Stomach (tissue), 9 donors: ENCODE measurements around the gene ZCCHC7. TPM values are rescaled to one million over a fixed set of nuclear protein-coding genes. Genes with fewer than 3 reads are reported as not detected.
"Not testable (repeated sequence)": the region's sequence is repeated elsewhere in the genome, so short reads cannot be mapped to it uniquely, and the experiment has no call there.

ENCODE experiments used
- DNase-seq, 2 donors: peaks; one replicate each; pipeline versions ENCODE4 v3.0.0 to v3.0.0-alpha.2; 2013 to 2019
- H3K27ac ChIP-seq, 5 donors: fragments of 200-600 bp in 4 of 5; sonication (generic) in 4 of 5; one replicate each; pipeline ENCODE4 v1.5.1; 2013 to 2019; ENCODE audit warnings: mild to moderate bottlenecking in 1 of 5, moderate library complexity in 1 of 5
- H3K27me3 ChIP-seq, 3 donors: fragments of 200-600 bp; sonication (generic); one replicate each; pipeline ENCODE4 v1.5.1; 2017 to 2019; ENCODE audit warnings: mixed run types in 1 of 3
- H3K36me3 ChIP-seq, 4 donors: fragments of 200-600 bp; sonication (generic); 1 replicate in 3 of 4; 2 replicates in 1 of 4; pipeline ENCODE4 v1.5.1; 2016 to 2019
- H3K4me1 ChIP-seq, 4 donors: fragments of 200-600 bp; sonication (generic); one replicate each; pipeline ENCODE4 v1.5.1; 2016 to 2019
- H3K4me3 ChIP-seq, 4 donors: fragments of 200-600 bp; sonication (generic) in 3 of 4; one replicate each; pipeline ENCODE4 v1.5.1; 2016 to 2019; ENCODE audit warnings: mild to moderate bottlenecking in 1 of 4
- H3K9me3 ChIP-seq, 4 donors: fragments of 200-600 bp; sonication (generic); one replicate each; pipeline ENCODE4 v1.5.1; 2016 to 2019
- CTCF ChIP-seq, 7 experiments: fragments of 450-650 bp in 4 of 7; fragments of 200-600 bp in 3 of 7; sonication (generic) in 3 of 7; IDR thresholded peaks; one replicate each; pipeline ENCODE4 v1.5.1; 2016 to 2019; ENCODE audit warnings: antibody characterized with exemption in 7 of 7, control low read depth in 2 of 7, mild to moderate bottlenecking in 1 of 7
- EP300 ChIP-seq: sonication (generic); formaldehyde crosslinking; IDR thresholded peaks from one replicate; pipeline ENCODE4 v1.6.1; 2017; ENCODE audit warnings: antibody characterized with exemption
- POLR2A ChIP-seq, 4 donors: fragments of 450-650 bp; IDR thresholded peaks; one replicate each; pipeline ENCODE4 v1.6.1; 2016; ENCODE audit warnings: antibody characterized with exemption in 4 of 4, control low read depth in 2 of 4, mild to moderate bottlenecking in 1 of 4, moderate library complexity in 1 of 4
- POLR2AphosphoS5 ChIP-seq, 3 donors: sonication (generic); formaldehyde crosslinking; IDR thresholded peaks; one replicate each; pipeline ENCODE4 v1.6.1; 2016; ENCODE audit warnings: antibody characterized with exemption in 3 of 3
- WGBS, 5 donors: extraction: QIAGEN DNeasy Blood & Tissue Kit in 3 of 5; methylation state at CpG; one replicate each; pipeline versions ENCODE4 v1.1.5 to v1.1.7; 2013 to 2018; 5-methylcytosine and 5-hydroxymethylcytosine counted together
- intact Hi-C: fragments of 100-400 bp; cut with DNase I; formaldehyde crosslinking; loops from one replicate; pipeline ENCODE4 v1.15.1; 2023; ENCODE audit warnings: low total_unique reads
- polyA plus RNA-seq, 3 donors: library from polyadenylated mRNA; stranded (reverse); fragments of 200-250 nt; gene quantifications; one replicate each; pipeline ENCODE4 v1.2.3, GENCODE V29; 2013
- total RNA-seq, 5 donors: library from RNA; depleted of rRNA; stranded (reverse); fragments of >200 nt; gene quantifications; one replicate each; pipeline versions ENCODE4 v1.1.0 to v1.2.3, GENCODE V29; 2014 to 2016
- donor health status: healthy with polysubstance abuse.
- donor health status: Bipolar disorder and iron deficiency.
- donor health status: healthy.

Gene ZCCHC7
- total and polyA plus RNA-seq, 8 donors: 7.9 to 67.1 (median 17.6) TPM

- Histone ChIP-seq H3K4me3 (no peak overlapping the region), H3K9me3 (peaks cover 0 to 7% (median 2%) of the 10 kb centered on the region in 4 donors), H3K36me3 (no peaks in the 10 kb centered on the region), H3K4me1 (no peaks in the 10 kb centered on the region), H3K27ac (no peak overlapping the region), H3K27me3 (peaks cover 0 to 7% (median 0%) of the 10 kb centered on the region in 3 donors)
- intact Hi-C loops: no loop called here
- no peak for TF ChIP-seq POLR2A (IDR thresholded peaks at IDR 0.05)
- no peak for TF ChIP-seq CTCF (IDR thresholded peaks at IDR 0.05)
- no peak for TF ChIP-seq POLR2AphosphoS5 (IDR thresholded peaks at IDR 0.05)
- no peak for TF ChIP-seq EP300
- DNase-seq: no peak
Observed at GRCh38 chr9:37104183-37104889, 16.0 kb upstream of the ZCCHC7 start.

DNA sequence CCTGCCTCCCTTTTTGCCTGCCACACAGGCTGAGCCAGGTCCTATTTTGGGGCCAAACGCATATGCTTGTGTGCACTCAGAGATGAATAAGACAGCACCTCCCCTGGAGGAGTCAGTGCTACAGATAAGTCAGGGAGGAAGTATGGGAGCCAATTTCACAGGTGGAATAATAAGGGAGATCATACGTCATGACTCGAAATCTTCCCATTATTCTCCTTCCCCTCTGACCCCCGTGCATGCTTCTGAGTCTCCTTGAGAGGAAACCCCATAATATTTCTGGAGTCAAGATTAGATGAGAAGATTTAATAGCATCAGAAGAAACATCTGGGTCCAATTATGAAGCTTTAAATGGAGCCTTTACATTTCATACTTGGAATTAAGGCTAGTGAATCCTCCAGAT is 15.1 kb upstream of the ZCCHC7 start:
- no peak for DNase-seq
- Histone ChIP-seq H3K27ac (no peak overlapping the region), H3K4me3 (no peak overlapping the region), H3K27me3 (peaks cover 0 to 9% (median 0%) of the 10 kb centered on the region in 3 donors), H3K4me1 (no peaks in the 10 kb centered on the region), H3K36me3 (no peaks in the 10 kb centered on the region), H3K9me3 (peaks cover 0 to 7% (median 3%) of the 10 kb centered on the region in 4 donors)
- 55 to 79% (median 74%) methylated on average over 4 of the region's 4 CpGs for WGBS, 5 donors
- intact Hi-C loops: no loop called here
- TF ChIP-seq EP300 (no peak), POLR2A (IDR thresholded peaks at IDR 0.05) (no peak), CTCF (IDR thresholded peaks at IDR 0.05) (no peak), POLR2AphosphoS5 (IDR thresholded peaks at IDR 0.05) (no peak)

GRCh38 chr9:37107701-37108100 is 12.7 kb upstream of the ZCCHC7 start:
- no peak for DNase-seq
- Histone ChIP-seq H3K27me3 (peaks cover 0 to 12% (median 0%) of the 10 kb centered on the region in 3 donors), H3K4me3 (no peak overlapping the region), H3K4me1 (no peaks in the 10 kb centered on the region), H3K27ac (no peak overlapping the region), H3K36me3 (no peaks in the 10 kb centered on the region), H3K9me3 (peaks cover 0 to 7% (median 4%) of the 10 kb centered on the region in 4 donors)
- intact Hi-C loops: no loop called here
- 38 to 76% (median 57%) methylated on average over 3 of the region's 3 CpGs for WGBS, 5 donors
- TF ChIP-seq EP300: no peak
- no peak for TF ChIP-seq POLR2A (IDR thresholded peaks at IDR 0.05)
- TF ChIP-seq POLR2AphosphoS5 (IDR thresholded peaks at IDR 0.05): no peak
- no peak for TF ChIP-seq CTCF (IDR thresholded peaks at IDR 0.05)

DNA sequence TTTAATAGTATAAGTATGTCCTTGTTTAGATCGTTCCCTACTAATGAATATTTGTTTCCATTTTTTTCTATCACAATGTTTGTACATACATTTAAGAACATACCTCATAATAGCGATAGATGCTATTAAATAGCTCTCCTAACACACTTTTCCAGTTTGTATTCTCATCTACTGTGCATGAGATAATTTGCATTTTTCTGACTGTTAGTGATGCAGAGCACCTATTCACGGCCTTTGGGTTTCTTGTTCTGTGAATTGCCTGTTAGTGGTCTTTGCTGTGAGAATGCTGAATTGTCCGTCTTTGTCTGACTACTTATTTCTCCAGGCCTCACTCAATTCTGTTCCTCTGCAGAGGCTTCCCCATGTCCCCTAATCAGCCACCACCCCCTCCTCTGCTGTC is 5.9 kb upstream of the ZCCHC7 start:
- H3K4me3 ChIP-seq, H3K9me3 ChIP-seq, intact Hi-C loops, H3K27me3 ChIP-seq, H3K4me1 ChIP-seq, H3K36me3 ChIP-seq, DNase-seq, H3K27ac ChIP-seq: not testable (repeated sequence)
- 89 to 94% (median 93%) methylated on average over 4 of the region's 4 CpGs for WGBS, 5 donors

- no peak for TF ChIP-seq POLR2A (IDR thresholded peaks at IDR 0.05)
- TF ChIP-seq POLR2AphosphoS5 (IDR thresholded peaks at IDR 0.05): no peak
- no peak for TF ChIP-seq CTCF (IDR thresholded peaks at IDR 0.05)
- no peak for TF ChIP-seq EP300
- 89 to 98% (median 95%) methylated on average over 3 of the region's 3 CpGs for WGBS, 5 donors
- intact Hi-C loops: no loop called here
- DNase-seq: no peak
- Histone ChIP-seq H3K36me3 (no peaks in the 10 kb centered on the region), H3K9me3 (peaks cover 0 to 5% (median 0%) of the 10 kb centered on the region in 4 donors), H3K4me1 (peaks cover 7 to 27% (median 20%) of the 10 kb centered on the region in 4 donors), H3K27ac (no peak overlapping the region), H3K4me3 (no peak overlapping the region), H3K27me3 (no peaks in the 10 kb centered on the region)
Observed at GRCh38 chr9:37117956-37118355, 2.4 kb upstream of the ZCCHC7 start.
